Umbilical cord (tissue), 2 donors: ENCODE data around the gene SYT3. TPM values are rescaled to one million over a fixed set of nuclear protein-coding genes. Genes with fewer than 3 reads are reported as not detected.

Experiments
- DNase-seq: peaks from one replicate; pipeline ENCODE4 v3.0.0-alpha.2; 2015; ENCODE audit warnings: low spot score
- total RNA-seq: library from RNA; depleted of rRNA; stranded (reverse); fragments of >200 nt; gene quantifications from one replicate; pipeline ENCODE4 v1.2.3, GENCODE V29; 2014; ENCODE audit warnings: low replicate concordance; ENCODE audit not compliant: insufficient read depth

Gene SYT3
- total RNA-seq, 1 donor from 2014 or later = 0.48 TPM

- DNase-seq = no peak
These were observed 22.3 kb upstream of the SYT3 start for GRCh38 chr19:50661766-50662650.

- DNase-seq = no peak
These were observed 21.3 kb upstream of the SYT3 start for GRCh38 chr19:50661023-50661422.

GRCh38 chr19:50660088-50660366 is 20.3 kb upstream of the SYT3 start:
- no peak for DNase-seq

GRCh38 chr19:50659318-50660087 is 19.8 kb upstream of the SYT3 start:
- DNase-seq = no peak

GRCh38 chr19:50658441-50659317 is 19.0 kb upstream of the SYT3 start:
- DNase-seq = peak; percentile 63

- DNase-seq = peak; percentile 97
These were observed 18.2 kb upstream of the SYT3 start for GRCh38 chr19:50657712-50658440.

GRCh38 chr19:50657222-50657669 is 17.6 kb upstream of the SYT3 start:
- DNase-seq = no peak

- DNase-seq = no peak
These were observed 15.2 kb upstream of the SYT3 start for GRCh38 chr19:50654882-50655281.

- no peak for DNase-seq
These were observed 13.0 kb upstream of the SYT3 start for GRCh38 chr19:50652722-50653121.

- DNase-seq = no peak
These were observed 11.5 kb upstream of the SYT3 start for GRCh38 chr19:50651174-50651573.

- DNase-seq = no peak
These were observed 10.0 kb upstream of the SYT3 start, which contains the start of gene C19orf81 for GRCh38 chr19:50649433-50650391. Gene C19orf81, plus strand, starts transcription at chr19:50649445. Its CDS starts 0 bp downstream, at chr19:50649445.

- DNase-seq = no peak
These were observed 9.0 kb upstream of the SYT3 start for GRCh38 chr19:50648659-50649058.

GRCh38 chr19:50647879-50648615 is 8.4 kb upstream of the SYT3 start:
- DNase-seq = no peak

- peak; percentile 61 for DNase-seq
These were observed 6.6 kb upstream of the SYT3 start for GRCh38 chr19:50646074-50646807.

- no peak for DNase-seq
These were observed 5.4 kb upstream of the SYT3 start for GRCh38 chr19:50645107-50645506.

- DNase-seq = no peak
These were observed 4.7 kb upstream of the SYT3 start for GRCh38 chr19:50644315-50644915.

GRCh38 chr19:50640368-50640767 is 687 bp upstream of the SYT3 start:
- no peak for DNase-seq

- DNase-seq = no peak
These were observed 1.1 kb downstream of the SYT3 start for GRCh38 chr19:50638600-50638999.
